HCT116 (cell line): ENCODE data around the gene ABLIM1. TPM values are rescaled to one million over a fixed set of nuclear protein-coding genes. Genes with fewer than 3 reads are reported as not detected.

ENCODE experiments used
- ATAC-seq: fragments of 200-7000 bp; cut with Tn5 transposase; 2 replicates; pipeline ENCODE4 v1.9.1; 2020; ENCODE audit warnings: mild to moderate bottlenecking, moderate library complexity
- BruUV-seq: library from RNA; stranded (reverse); fragments of 400-500 nt; replicated peaks from 2 replicates; lab custom pipeline; 2021; lab: Mats Ljungman, UMichigan
- CTCF ChIA-PET: fragments of 300-600 bp; sonication (Branson Sonifier 250); formaldehyde crosslinking; loops from one replicate; lab custom pipeline; 2021; ENCODE audit warnings: antibody characterized with exemption; lab: Charles Lee
- POLR2A ChIA-PET: fragments of 300-600, 350-600 bp; sonication (Branson Sonifier 250); formaldehyde crosslinking; loops from one replicate; lab custom pipeline; 2021; ENCODE audit warnings: antibody characterized with exemption; lab: Charles Lee
- RAD21 ChIA-PET, 2 experiments: fragments of 300-600 bp; sonication (Branson Sonifier 250); formaldehyde crosslinking; loops; one replicate each; lab custom pipeline; 2023; ENCODE audit warnings: low total read pairs in 2 of 2; ENCODE audit not compliant: uncharacterized antibody in 2 of 2, unreplicated experiment in 2 of 2, low non-redundant PET in 1 of 2; lab: Charles Lee
- DNase-seq: peaks from one replicate; pipeline ENCODE4 v3.0.0-alpha.2; 2010; ENCODE audit warnings: low read depth, low spot score
- H2AFZ ChIP-seq: fragments of 200-600 bp; shearing (Covaris generic), sonication (generic); 2 replicates; pipeline ENCODE4 v1.6.1; 2017; ENCODE audit warnings: low read depth, mixed run types, mixed read lengths, antibody characterized with exemption, low read length; ENCODE audit not compliant: poor library complexity, severe bottlenecking
- H3K27ac ChIP-seq: 2 replicates; pipeline ENCODE4 v1.5.1; 2012; ENCODE audit warnings: low read depth, low read length
- H3K27me3 ChIP-seq: fragments of 200-600 bp; sonication (generic); 2 replicates; pipeline ENCODE4 v1.6.1; 2016; ENCODE audit warnings: mixed run types, low read length, mixed read lengths; ENCODE audit not compliant: insufficient read depth
- H3K36me3 ChIP-seq, 2 experiments: fragments of 200-500 bp in 1 of 2; fragments of 200-600 bp in 1 of 2; sonication (Bioruptor generic) in 1 of 2; sonication (generic) in 1 of 2; 2 replicates each; pipeline versions ENCODE4 v1.5.1 to v1.6.1; 2014 to 2016; ENCODE audit warnings: low read length in 2 of 2, inconsistent platforms in 1 of 2, mixed read lengths in 1 of 2, mixed run types in 1 of 2; ENCODE audit not compliant: insufficient read depth in 2 of 2, control insufficient read depth in 1 of 2
- H3K4me1 ChIP-seq, 2 experiments: fragments of 200-600 bp in 1 of 2; sonication (generic) in 1 of 2; 2 replicates each; pipeline versions ENCODE4 v1.5.1 to v1.6.1; 2012 to 2017; ENCODE audit warnings: low read length in 2 of 2, inconsistent platforms in 1 of 2, mild to moderate bottlenecking in 1 of 2, mixed read lengths in 1 of 2, mixed run types in 1 of 2, moderate library complexity in 1 of 2; ENCODE audit not compliant: insufficient read depth in 2 of 2, control insufficient read depth in 1 of 2
- H3K4me2 ChIP-seq: fragments of 200-600 bp; sonication (generic); 2 replicates; pipeline ENCODE4 v1.6.1; 2017; ENCODE audit warnings: mixed run types, low read length, mixed read lengths
- H3K4me3 ChIP-seq, 2 experiments: fragments of 200-600 bp in 1 of 2; sonication (generic) in 1 of 2; replicated peaks in 1 of 2; 2 replicates each; pipeline ENCODE4 v1.5.1; 2011 to 2016; ENCODE audit warnings: low read length in 2 of 2, control low read depth in 1 of 2, low read depth in 1 of 2, mild to moderate bottlenecking in 1 of 2, mixed read lengths in 1 of 2, mixed run types in 1 of 2
- H3K79me2 ChIP-seq: fragments of 200-600 bp; sonication (generic); 2 replicates; pipeline ENCODE4 v1.6.1; 2017; ENCODE audit warnings: mild to moderate bottlenecking, mixed run types, low read length, moderate library complexity, mixed read lengths; ENCODE audit not compliant: insufficient read depth
- H3K9ac ChIP-seq: fragments of 200-600 bp; sonication (generic); 2 replicates; pipeline ENCODE4 v1.6.1; 2016; ENCODE audit warnings: low read length, mixed read lengths
- H3K9me2 ChIP-seq: fragments of 200-600 bp; sonication (generic), shearing (Covaris generic); 2 replicates; pipeline ENCODE4 v1.6.1; 2017; ENCODE audit warnings: mixed run types, mild to moderate bottlenecking, moderate library complexity; ENCODE audit not compliant: insufficient read depth
- H3K9me3 ChIP-seq, 2 experiments: fragments of 200-500 bp in 1 of 2; fragments of 200-600 bp in 1 of 2; sonication (Bioruptor generic) in 1 of 2; sonication (generic) in 1 of 2; 2 replicates each; pipeline ENCODE4 v1.6.1; 2014 to 2017; ENCODE audit warnings: low read length in 2 of 2, mixed read lengths in 2 of 2, inconsistent platforms in 1 of 2, low read depth in 1 of 2, mild to moderate bottlenecking in 1 of 2, mixed run types in 1 of 2, moderate library complexity in 1 of 2; ENCODE audit not compliant: control insufficient read depth in 1 of 2, insufficient read depth in 1 of 2
- H4K20me1 ChIP-seq: fragments of 200-600 bp; sonication (generic), shearing (Covaris generic); 2 replicates; pipeline ENCODE4 v1.6.1; 2017; ENCODE audit warnings: mixed run types, mild to moderate bottlenecking, moderate library complexity; ENCODE audit not compliant: insufficient read depth
- CBX3 ChIP-seq: IDR thresholded peaks from 2 replicates; pipeline ENCODE4 v1.6.1; 2012; ENCODE audit warnings: low read depth
- CEBPB ChIP-seq: IDR thresholded peaks from 2 replicates; pipeline ENCODE4 v1.6.1; 2012; ENCODE audit warnings: low read depth
- ELF1 ChIP-seq: IDR thresholded peaks from 2 replicates; pipeline ENCODE4 v1.6.1; 2012; ENCODE audit warnings: low read depth, borderline replicate concordance
- EZH2 ChIP-seq: fragments of 200-600 bp; sonication (generic); IDR thresholded peaks from 2 replicates; pipeline ENCODE4 v1.6.1; 2017; ENCODE audit warnings: antibody characterized with exemption, mixed run types
- EZH2phosphoT487 ChIP-seq: fragments of 200-600 bp; IDR thresholded peaks from 2 replicates; pipeline ENCODE4 v1.6.1; 2018; ENCODE audit warnings: antibody characterized with exemption, borderline replicate concordance
- FOSL1 ChIP-seq: IDR thresholded peaks from 2 replicates; pipeline ENCODE4 v1.6.1; 2012; ENCODE audit warnings: low read depth
- JUND ChIP-seq: IDR thresholded peaks from 2 replicates; pipeline ENCODE4 v1.6.1; 2012
- RAD21 ChIP-seq: IDR thresholded peaks from 2 replicates; pipeline ENCODE4 v1.6.1; 2012; ENCODE audit warnings: low read depth, mild to moderate bottlenecking
- SP1 ChIP-seq: IDR thresholded peaks from 2 replicates; pipeline ENCODE4 v1.6.1; 2012; ENCODE audit warnings: low read depth
- SRF ChIP-seq: IDR thresholded peaks from 2 replicates; pipeline ENCODE4 v1.6.1; 2012; ENCODE audit warnings: low read depth
- ZFX ChIP-seq: fragments of 450-650 bp; IDR thresholded peaks from 2 replicates; pipeline ENCODE4 v1.6.1; 2017
- intact Hi-C: fragments of 100-400 bp; cut with micrococcal nuclease; formaldehyde crosslinking; loops from 2 replicates; pipeline ENCODE4 v1.10.0; 2022
- total RNA-seq: library from RNA; stranded (reverse); gene quantifications from one replicate; pipeline ENCODE4 v1.2.1, GENCODE V29; 2021; ENCODE audit not compliant: unreplicated experiment

ABLIM1 gene
- total RNA-seq, 1 experiment from 2014 or later, result 96.2 TPM

GRCh38 chr10:114678820-114679219 lies 20.7 kb upstream of the ABLIM1 start:
- RAD21 ChIA-PET, result no interaction called here
- H3K9ac ChIP-seq, result no peak overlapping the region
- no peak overlapping the region for H2AFZ ChIP-seq
- DNase-seq (no peak), ATAC-seq (peak; percentile 60)
- TF ChIP-seq EZH2phosphoT487 (no peak), ELF1 (no peak), CEBPB (0 out of 2 replicates have a peak, but pooled peaks have one; percentile 21), JUND (peak; percentile 32; the same call in 1 of the 2 replicates), CBX3 (no peak; the same call in 1 of the 2 replicates), FOSL1 (peak; percentile 32; the same call in 1 of the 2 replicates), RAD21 (no peak), SP1 (peak; percentile 31; the same call in 1 of the 2 replicates)
- TF ChIP-seq, all 23 proteins: peak for 4
- Histone ChIP-seq H3K79me2 (no peaks in the 10 kb centered on the region), H3K4me1 (peaks cover 6 to 20% of the 10 kb centered on the region in 2 experiments), H3K36me3 (no peaks in the 10 kb centered on the region), H3K27ac (no peak overlapping the region), H3K27me3 (no peaks in the 10 kb centered on the region), H3K4me2 (peak overlapping the region; percentile 18), H4K20me1 (no peaks in the 10 kb centered on the region), H3K4me3 (no peak overlapping the region), H3K9me2 (no peaks in the 10 kb centered on the region), H3K9me3 (no peaks in the 10 kb centered on the region)
- no TSS peak for BruUV-seq
- CTCF ChIA-PET, result no interaction called here
- POLR2A ChIA-PET, result no interaction called here
- intact Hi-C loops, result no loop called here

- H3K4me3 ChIP-seq, result no peak overlapping the region
- no peaks in the 10 kb centered on the region for H3K27me3 ChIP-seq
- H2AFZ ChIP-seq, result no peak overlapping the region
- intact Hi-C loops, result no loop called here
- no peak for TF ChIP-seq RAD21
- no peak for TF ChIP-seq CBX3
- no peak for TF ChIP-seq SRF
- no peak for TF ChIP-seq EZH2
- no peak for TF ChIP-seq CEBPB
- TF ChIP-seq ZFX, result no peak
- no peaks in the 10 kb centered on the region for H4K20me1 ChIP-seq
- no peak overlapping the region for H3K27ac ChIP-seq
- ChIA-PET RAD21 (no interaction called here), POLR2A (no interaction called here), CTCF (no interaction called here)
- DNase-seq, result no peak
- no peaks in the 10 kb centered on the region for H3K9me2 ChIP-seq
- no TSS peak for BruUV-seq
- no peak for ATAC-seq
- H3K4me2 ChIP-seq, result peak overlapping the region; percentile 18; the same call in 1 of the 2 replicates
- no peaks in the 10 kb centered on the region for H3K79me2 ChIP-seq
- H3K9me3 ChIP-seq, result no peaks in the 10 kb centered on the region
- peaks cover 6 to 20% of the 10 kb centered on the region in 2 experiments for H3K4me1 ChIP-seq
- no peak overlapping the region for H3K9ac ChIP-seq
- no peaks in the 10 kb centered on the region for H3K36me3 ChIP-seq
These were observed 20.3 kb upstream of the ABLIM1 start for GRCh38 chr10:114678336-114678735.
